Measurements from ENCODE around the gene HIRIP3.

DNA sequence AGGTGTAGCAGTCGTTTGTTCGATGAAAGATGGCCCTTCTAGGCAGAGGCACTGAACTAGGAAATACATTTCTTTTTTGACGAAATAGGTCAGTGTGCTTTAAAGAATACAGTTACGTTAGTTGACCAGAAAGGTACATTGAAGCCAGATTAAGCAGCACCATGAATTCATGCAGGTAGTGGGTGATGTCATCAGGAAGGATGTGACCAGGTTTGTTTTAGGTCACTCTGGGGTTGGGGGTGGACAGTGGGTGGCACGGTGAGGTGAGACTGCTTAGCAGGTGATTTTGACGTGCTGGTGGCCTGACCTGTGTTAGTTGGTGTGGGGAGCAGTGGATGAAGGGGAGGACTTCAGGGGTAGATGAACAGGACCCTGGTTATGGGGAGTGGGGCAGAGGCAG, 4.2 kb upstream of the HIRIP3 start:
- TF ChIP-seq CTCF (IDR thresholded peaks at IDR 0.05) = no peak
- TF ChIP-seq POLR2A (IDR thresholded peaks at IDR 0.05) = no peak
